GM23338 (cell line): ENCODE results near the gene C1QL4.

Source experiments
- CTCF ChIP-seq, 2 experiments: fragments of 200-600 bp in 1 of 2; sonication (generic) in 1 of 2; conservative IDR thresholded peaks; 2 replicates each; pipeline versions ENCODE4 v1.5.1 to v1.6.1; 2016 to 2017; ENCODE audit warnings: antibody characterized with exemption in 2 of 2, low read depth in 2 of 2, mild to moderate bottlenecking in 2 of 2, moderate library complexity in 1 of 2
- ETS1 ChIP-seq: IDR thresholded peaks from 2 replicates; pipeline ENCODE4 v1.6.1; 2016; ENCODE audit warnings: antibody characterized with exemption
- EZH2 ChIP-seq: fragments of 200-600 bp; sonication (generic); IDR thresholded peaks from one replicate; pipeline ENCODE4 v1.8.0; 2017; ENCODE audit warnings: antibody characterized with exemption, mild to moderate bottlenecking, low read depth; ENCODE audit not compliant: unreplicated experiment
- EZH2phosphoT487 ChIP-seq: fragments of 200-600 bp; sonication (generic); IDR thresholded peaks from one replicate; pipeline ENCODE4 v1.8.1; 2018; ENCODE audit warnings: antibody characterized with exemption; ENCODE audit not compliant: unreplicated experiment
- JUNB ChIP-seq: IDR thresholded peaks from one replicate; pipeline ENCODE4 v1.6.1; 2016; ENCODE audit warnings: antibody characterized with exemption; ENCODE audit not compliant: unreplicated experiment
- POLR2AphosphoS5 ChIP-seq: IDR thresholded peaks from 2 replicates; pipeline ENCODE4 v1.6.1; 2016; ENCODE audit warnings: antibody characterized with exemption, low read depth
- ZNF114 ChIP-seq: fragments of 250-450 bp; sonication (Bioruptor Pico); IDR thresholded peaks from 2 replicates; pipeline ENCODE4 v1.5.0; 2020; ENCODE audit warnings: mild to moderate bottlenecking, moderate library complexity
- TF ChIP-seq, protein P1 (sequence below): IDR thresholded peaks from one replicate; pipeline ENCODE4 v1.6.1; 2018; ENCODE audit warnings: antibody characterized with exemption; ENCODE audit not compliant: unreplicated experiment

GRCh38 chr12:49368240-49368600, 31.2 kb upstream of the C1QL4 start:
- TF ChIP-seq CTCF (conservative IDR thresholded peaks at IDR 0.05; ENCODE audit: low read depth in 2 of 2), result no peak
- TF ChIP-seq ETS1, result no peak
- no peak for TF ChIP-seq EZH2
- no peak for TF ChIP-seq POLR2AphosphoS5
- no peak for TF ChIP-seq ZNF114 (CRISPR knock-in tag)
- no peak for TF ChIP-seq JUNB
- no peak for TF ChIP-seq EZH2phosphoT487
- TF ChIP-seq, protein P1, sequence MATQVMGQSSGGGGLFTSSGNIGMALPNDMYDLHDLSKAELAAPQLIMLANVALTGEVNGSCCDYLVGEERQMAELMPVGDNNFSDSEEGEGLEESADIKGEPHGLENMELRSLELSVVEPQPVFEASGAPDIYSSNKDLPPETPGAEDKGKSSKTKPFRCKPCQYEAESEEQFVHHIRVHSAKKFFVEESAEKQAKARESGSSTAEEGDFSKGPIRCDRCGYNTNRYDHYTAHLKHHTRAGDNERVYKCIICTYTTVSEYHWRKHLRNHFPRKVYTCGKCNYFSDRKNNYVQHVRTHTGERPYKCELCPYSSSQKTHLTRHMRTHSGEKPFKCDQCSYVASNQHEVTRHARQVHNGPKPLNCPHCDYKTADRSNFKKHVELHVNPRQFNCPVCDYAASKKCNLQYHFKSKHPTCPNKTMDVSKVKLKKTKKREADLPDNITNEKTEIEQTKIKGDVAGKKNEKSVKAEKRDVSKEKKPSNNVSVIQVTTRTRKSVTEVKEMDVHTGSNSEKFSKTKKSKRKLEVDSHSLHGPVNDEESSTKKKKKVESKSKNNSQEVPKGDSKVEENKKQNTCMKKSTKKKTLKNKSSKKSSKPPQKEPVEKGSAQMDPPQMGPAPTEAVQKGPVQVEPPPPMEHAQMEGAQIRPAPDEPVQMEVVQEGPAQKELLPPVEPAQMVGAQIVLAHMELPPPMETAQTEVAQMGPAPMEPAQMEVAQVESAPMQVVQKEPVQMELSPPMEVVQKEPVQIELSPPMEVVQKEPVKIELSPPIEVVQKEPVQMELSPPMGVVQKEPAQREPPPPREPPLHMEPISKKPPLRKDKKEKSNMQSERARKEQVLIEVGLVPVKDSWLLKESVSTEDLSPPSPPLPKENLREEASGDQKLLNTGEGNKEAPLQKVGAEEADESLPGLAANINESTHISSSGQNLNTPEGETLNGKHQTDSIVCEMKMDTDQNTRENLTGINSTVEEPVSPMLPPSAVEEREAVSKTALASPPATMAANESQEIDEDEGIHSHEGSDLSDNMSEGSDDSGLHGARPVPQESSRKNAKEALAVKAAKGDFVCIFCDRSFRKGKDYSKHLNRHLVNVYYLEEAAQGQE, result no peak
